Colonic mucosa (tissue), 4 donors: ENCODE results near the gene AIG1. TPM values are rescaled to one million over a fixed set of nuclear protein-coding genes. Genes with fewer than 3 reads are reported as not detected.

ENCODE experiments used
- DNase-seq: peaks from one replicate; pipeline ENCODE4 v3.0.0-alpha.2; 2020
- H3K27ac ChIP-seq: fragments of 200-600 bp; one replicate; pipeline ENCODE4 v1.8.0; 2021
- H3K27me3 ChIP-seq: fragments of 200-600 bp; one replicate; pipeline ENCODE4 v1.8.0; 2021
- H3K36me3 ChIP-seq: fragments of 200-600 bp; one replicate; pipeline ENCODE4 v1.8.0; 2021
- H3K4me1 ChIP-seq: fragments of 200-600 bp; one replicate; pipeline ENCODE4 v1.8.0; 2021; ENCODE audit warnings: mild to moderate bottlenecking
- H3K4me3 ChIP-seq: fragments of 200-600 bp; one replicate; pipeline ENCODE4 v1.8.0; 2021
- H3K9ac ChIP-seq, 2 donors: one replicate each; pipeline ENCODE4 v1.7.0; 2013; ENCODE audit warnings: control low read depth in 2 of 2, low read depth in 2 of 2, low read length in 2 of 2
- H3K9me3 ChIP-seq: fragments of 200-600 bp; one replicate; pipeline ENCODE4 v1.8.0; 2021
- CTCF ChIP-seq: fragments of 200-600 bp; IDR thresholded peaks from one replicate; pipeline ENCODE4 v1.8.0; 2022; ENCODE audit warnings: antibody characterized with exemption, mild to moderate bottlenecking
- intact Hi-C: fragments of 100-400 bp; cut with DNase I; formaldehyde crosslinking; loops from one replicate; pipeline ENCODE4 v1.14.1; 2022
- total RNA-seq, 2 donors: library from RNA; stranded (reverse); fragmentation: NEBNext Ultra II Directional in 1 of 2; extraction: Animal tissue kit (Norgen Biotek cat#: 25700) in 1 of 2; gene quantifications; one replicate each; pipeline ENCODE4 v1.2.1, GENCODE V29; 2021
- donor health status: healthy.
- donor health status: DM: no; HTN: no; CAD: no.
- donor health status: DM: no; HTN: no; CAD: no.

Gene AIG1
- total RNA-seq, 2 donors from 2014 or later, result 24.2 to 28.8 TPM

DNA sequence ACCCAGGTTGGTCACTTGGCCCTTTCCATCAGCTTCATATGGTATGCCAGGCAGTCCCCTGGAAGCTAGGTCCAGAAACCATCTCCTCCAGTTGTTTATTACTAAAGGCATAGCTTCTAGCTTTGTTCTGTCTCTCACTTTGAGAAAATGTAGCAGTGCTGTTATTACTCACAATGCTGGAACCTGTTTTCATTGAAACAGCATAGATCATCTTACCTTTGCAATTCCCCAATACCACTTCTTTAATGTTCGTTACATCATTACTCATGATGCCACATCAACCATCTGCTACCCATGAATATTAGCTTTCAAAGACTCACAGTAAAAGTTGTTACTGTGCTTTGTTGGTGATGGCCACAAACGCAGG, 301.5 kb downstream of the AIG1 start:
- Histone ChIP-seq H3K9me3 (no peaks in the 10 kb centered on the region), H3K9ac (no peak overlapping the region), H3K4me1 (no peaks in the 10 kb centered on the region), H3K36me3 (no peaks in the 10 kb centered on the region), H3K4me3 (no peak overlapping the region), H3K27me3 (no peaks in the 10 kb centered on the region), H3K27ac (no peak overlapping the region)
- no peak for DNase-seq
- no peak for TF ChIP-seq CTCF
- intact Hi-C loops, result no loop called here

DNA sequence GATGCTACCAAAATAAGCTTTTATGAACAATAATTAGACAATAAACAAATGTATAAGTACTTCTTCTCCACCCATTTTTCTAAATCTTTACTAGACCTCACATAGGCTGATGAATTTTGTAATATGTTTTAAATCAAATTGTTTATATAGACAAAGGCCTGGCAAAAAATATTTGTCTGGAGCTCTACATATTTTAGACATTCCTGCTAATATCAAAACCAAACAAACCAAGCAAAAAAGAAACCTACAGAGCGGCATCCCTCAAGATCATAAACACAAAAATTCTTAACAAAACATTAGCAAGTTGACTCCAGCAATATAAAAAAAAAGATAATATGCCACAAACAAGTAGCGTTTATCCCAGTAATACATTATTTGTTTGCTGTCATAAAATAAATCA, 302.6 kb downstream of the AIG1 start:
- no peak overlapping the region for H3K27ac ChIP-seq
- H3K4me1 ChIP-seq, result no peaks in the 10 kb centered on the region
- H3K27me3 ChIP-seq, result no peaks in the 10 kb centered on the region
- H3K4me3 ChIP-seq, result no peak overlapping the region
- TF ChIP-seq CTCF, result no peak
- intact Hi-C loops, result no loop called here
- H3K9me3 ChIP-seq, result no peaks in the 10 kb centered on the region
- no peak overlapping the region for H3K9ac ChIP-seq
- no peaks in the 10 kb centered on the region for H3K36me3 ChIP-seq
- DNase-seq, result no peak

- Histone ChIP-seq H3K9ac (no peak overlapping the region), H3K4me3 (no peak overlapping the region), H3K36me3 (no peaks in the 10 kb centered on the region), H3K4me1 (no peaks in the 10 kb centered on the region), H3K9me3 (no peaks in the 10 kb centered on the region), H3K27ac (no peak overlapping the region), H3K27me3 (no peaks in the 10 kb centered on the region)
- TF ChIP-seq CTCF, result no peak
- no peak for DNase-seq
- intact Hi-C loops, result no loop called here
These were observed 307.7 kb downstream of the AIG1 start for GRCh38 chr6:143368426-143368825.

GRCh38 chr6:143369971-143370370, 309.3 kb downstream of the AIG1 start:
- no peak overlapping the region for H3K27ac ChIP-seq
- TF ChIP-seq CTCF, result no peak
- H3K27me3 ChIP-seq, result no peaks in the 10 kb centered on the region
- no peaks in the 10 kb centered on the region for H3K4me1 ChIP-seq
- no peak overlapping the region for H3K4me3 ChIP-seq
- no peaks in the 10 kb centered on the region for H3K9me3 ChIP-seq
- H3K36me3 ChIP-seq, result no peaks in the 10 kb centered on the region
- intact Hi-C loops, result no loop called here
- no peak for DNase-seq
- H3K9ac ChIP-seq, result no peak overlapping the region

GRCh38 chr6:143370812-143371370, 310.2 kb downstream of the AIG1 start:
- TF ChIP-seq CTCF, result no peak
- H3K9ac ChIP-seq, result no peak overlapping the region
- no peak for DNase-seq
- no peaks in the 10 kb centered on the region for H3K9me3 ChIP-seq
- no peak overlapping the region for H3K27ac ChIP-seq
- H3K27me3 ChIP-seq, result no peaks in the 10 kb centered on the region
- intact Hi-C loops, result no loop called here
- H3K4me3 ChIP-seq, result no peak overlapping the region
- H3K4me1 ChIP-seq, result no peaks in the 10 kb centered on the region
- no peaks in the 10 kb centered on the region for H3K36me3 ChIP-seq
